ENCODE results near the gene TPBGL.

The TPBGL gene

GRCh38 chr11:75240311-75241035 lies at the start of gene TPBGL:
Gene TPBGL, plus strand, starts transcription at chr11:75240774. Its CDS starts 276 bp downstream, at chr11:75241050.
- TF ChIP-seq CTCF (IDR thresholded peaks at IDR 0.05): no peak
- no peaks in the 10 kb centered on the region for H3K9me3 ChIP-seq
- no peaks in the 10 kb centered on the region for H3K36me3 ChIP-seq
- intact Hi-C loops (cut with DNase I; ENCODE audit: low total_unique reads): loop anchor here (5.0 kb wide), 1 partner anchor 93 kb away; no protein-coding TSS in a partner anchor
- H3K4me1 ChIP-seq: peaks cover 0 to 27% (median 17%) of the 10 kb centered on the region in 4 donors
- H3K27ac ChIP-seq: no peak within 1 kb of the TSS
- peak within 1 kb of the TSS; percentile 36 to 39 for H3K4me3 ChIP-seq
- peaks cover 0 to 78% of the 10 kb centered on the region in 2 donors for H3K27me3 ChIP-seq
- peak in 1 of 2 donors; percentile 55 for DNase-seq

GRCh38 chr11:75191330-75191717 lies 49.2 kb upstream of the TPBGL start:
- no peak for TF ChIP-seq CTCF (IDR thresholded peaks at IDR 0.05)
- intact Hi-C loops (cut with DNase I; ENCODE audit: low total_unique reads): no loop called here
- Histone ChIP-seq H3K27me3 (no peaks in the 10 kb centered on the region), H3K4me3 (no peak overlapping the region), H3K9me3 (no peaks in the 10 kb centered on the region), H3K36me3 (no peaks in the 10 kb centered on the region), H3K27ac (no peak overlapping the region), H3K4me1 (peaks cover 0 to 19% (median 5%) of the 10 kb centered on the region in 4 donors)
- peak; percentile 12 to 56 for DNase-seq

- H3K4me1 ChIP-seq: peaks cover 0 to 19% (median 5%) of the 10 kb centered on the region in 4 donors
- no peaks in the 10 kb centered on the region for H3K9me3 ChIP-seq
- H3K27ac ChIP-seq: no peak overlapping the region
- intact Hi-C loops (cut with DNase I; ENCODE audit: low total_unique reads): no loop called here
- no peaks in the 10 kb centered on the region for H3K36me3 ChIP-seq
- H3K4me3 ChIP-seq: no peak overlapping the region
- TF ChIP-seq CTCF (IDR thresholded peaks at IDR 0.05): no peak
- H3K27me3 ChIP-seq: no peaks in the 10 kb centered on the region
- peak in 1 of 2 donors; percentile 53 for DNase-seq
Observed at GRCh38 chr11:75193271-75193670, 47.3 kb upstream of the TPBGL start.

GRCh38 chr11:75193711-75194110 lies 46.9 kb upstream of the TPBGL start:
- TF ChIP-seq CTCF (IDR thresholded peaks at IDR 0.05): no peak
- no peak overlapping the region for H3K27ac ChIP-seq
- no peak for DNase-seq
- H3K4me1 ChIP-seq: peaks cover 0 to 19% (median 5%) of the 10 kb centered on the region in 4 donors
- no peaks in the 10 kb centered on the region for H3K36me3 ChIP-seq
- no peaks in the 10 kb centered on the region for H3K9me3 ChIP-seq
- no peaks in the 10 kb centered on the region for H3K27me3 ChIP-seq
- H3K4me3 ChIP-seq: no peak overlapping the region
- intact Hi-C loops (cut with DNase I; ENCODE audit: low total_unique reads): no loop called here

GRCh38 chr11:75194147-75194546 lies 46.4 kb upstream of the TPBGL start:
- H3K4me1 ChIP-seq: peaks cover 0 to 19% (median 5%) of the 10 kb centered on the region in 4 donors
- intact Hi-C loops (cut with DNase I; ENCODE audit: low total_unique reads): no loop called here
- H3K4me3 ChIP-seq: no peak overlapping the region

More at GRCh38 chr11:75194147-75194546, 46.4 kb upstream of the TPBGL start:
- H3K9me3 ChIP-seq: no peaks in the 10 kb centered on the region
- H3K27ac ChIP-seq: no peak overlapping the region
- no peaks in the 10 kb centered on the region for H3K36me3 ChIP-seq
- H3K27me3 ChIP-seq: no peaks in the 10 kb centered on the region
- DNase-seq: peak in 1 of 2 donors; percentile 66
- TF ChIP-seq CTCF (IDR thresholded peaks at IDR 0.05): no peak
